Measurements from ENCODE around the gene VAV3. TPM values are rescaled to one million over a fixed set of nuclear protein-coding genes. Genes with fewer than 3 reads are reported as not detected.
"Not testable (repeated sequence)": the region's sequence is repeated elsewhere in the genome, so short reads cannot be mapped to it uniquely, and the experiment has no call there.

Gene VAV3
- polyA plus RNA-seq, 1 donor, result 4.5 TPM

GRCh38 chr1:107726860-107727259, 238.1 kb downstream of the VAV3 start:
- no peak for DNase-seq

- no peak for DNase-seq
Measured at GRCh38 chr1:107724648-107725047, 240.3 kb downstream of the VAV3 start.

DNA sequence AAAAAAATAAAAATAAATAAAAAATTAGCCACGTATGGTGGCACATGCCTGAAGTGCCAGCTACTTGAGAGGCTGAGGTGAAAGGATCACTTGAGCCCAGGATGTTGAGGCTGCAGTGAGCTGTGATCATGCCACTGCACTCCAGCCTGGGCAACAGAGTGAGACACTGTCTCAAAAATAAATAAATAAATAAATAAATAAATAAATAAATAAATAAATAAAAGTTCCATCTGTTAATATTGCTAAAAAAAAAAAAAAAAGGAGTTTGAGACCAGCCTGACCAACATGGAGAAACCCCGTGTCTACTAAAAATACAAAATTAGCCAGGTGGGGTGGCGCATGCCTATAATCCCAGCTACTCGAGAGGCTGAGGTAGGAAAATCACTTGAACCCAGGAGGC, 244.8 kb downstream of the VAV3 start:
- not testable (repeated sequence) for DNase-seq

DNA sequence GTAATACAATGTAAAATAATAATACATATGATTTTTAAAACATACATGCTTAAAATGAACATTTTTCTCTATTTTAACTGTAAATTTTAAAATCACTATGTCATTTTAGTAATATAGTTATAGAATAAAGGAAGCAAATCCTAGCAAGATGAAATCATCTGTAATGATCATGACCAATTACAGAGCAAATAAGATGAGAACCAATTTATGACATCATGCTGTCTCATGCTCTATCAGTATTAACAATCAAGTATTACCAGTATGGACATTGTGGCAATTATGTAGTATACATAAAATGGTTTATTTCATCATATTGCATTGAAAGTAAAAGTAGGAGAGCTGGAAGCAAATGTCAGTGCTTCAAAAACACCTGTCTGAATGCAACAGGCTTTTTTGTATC, 255.0 kb downstream of the VAV3 start:
- DNase-seq, result no peak

GRCh38 chr1:107707111-107707510, 257.9 kb downstream of the VAV3 start:
- no peak for DNase-seq

DNA sequence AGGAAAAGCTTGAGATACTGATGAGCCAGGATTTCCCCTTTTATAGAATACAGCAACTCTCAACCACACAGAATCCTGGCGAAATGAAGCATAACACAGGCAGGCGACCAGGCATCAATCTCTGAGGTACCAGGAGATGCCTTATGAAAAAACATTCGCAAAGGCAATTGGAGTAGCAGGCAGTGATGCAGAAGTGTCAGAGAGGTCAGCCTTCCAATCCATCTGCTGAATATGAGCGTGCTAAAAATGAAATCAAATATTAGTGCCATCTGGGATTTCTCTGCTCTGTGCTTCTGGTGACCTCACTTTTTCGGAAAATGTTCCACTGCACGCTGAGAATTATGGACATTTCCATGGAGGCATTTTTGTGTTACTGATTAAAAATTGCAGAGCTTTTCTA, 258.8 kb downstream of the VAV3 start:
- no peak for DNase-seq

DNA sequence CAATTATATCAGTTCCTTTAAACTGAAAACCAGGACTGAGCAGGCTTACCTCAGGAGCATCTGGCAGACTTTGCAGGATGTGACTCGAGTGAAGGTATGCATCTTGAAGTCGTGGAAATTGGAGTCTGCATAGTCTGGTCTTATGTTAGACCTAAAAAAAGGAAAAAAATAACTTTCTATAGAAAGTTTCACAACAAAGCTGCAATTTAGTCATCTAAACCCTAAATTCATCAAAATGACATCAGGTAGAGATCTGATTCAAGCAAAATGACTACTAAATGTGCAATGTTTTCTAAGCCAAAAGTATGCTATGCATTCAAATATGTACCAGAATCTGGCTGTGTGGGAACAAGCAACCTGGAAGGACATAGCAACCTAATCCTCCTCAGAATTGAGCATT, 260.1 kb downstream of the VAV3 start:
- DNase-seq, result no peak

GRCh38 chr1:107702946-107703571, 261.9 kb downstream of the VAV3 start:
- DNase-seq, result no peak

GRCh38 chr1:107700651-107701050, 264.3 kb downstream of the VAV3 start:
- DNase-seq, result not testable (repeated sequence)

GRCh38 chr1:107698161-107698560, 266.8 kb downstream of the VAV3 start:
- DNase-seq, result no peak

DNA sequence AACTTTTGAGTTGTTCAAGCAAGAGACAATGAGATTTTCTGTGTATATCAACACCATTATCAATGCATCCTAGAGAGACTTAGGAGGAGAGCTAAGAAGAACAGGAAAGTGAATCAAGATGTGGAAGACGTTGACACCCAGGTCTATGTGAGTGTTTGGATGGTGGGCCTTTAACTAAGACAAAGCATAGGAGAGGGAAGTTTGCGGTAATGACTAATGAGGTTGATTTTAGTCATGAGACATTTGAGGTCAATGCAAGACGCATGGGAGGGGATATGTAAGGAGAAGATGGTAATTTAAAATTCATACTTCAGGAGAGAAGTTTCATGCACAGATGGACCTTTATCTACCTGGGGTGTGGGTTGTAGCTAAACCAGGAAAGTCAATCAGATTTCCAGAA, 269.6 kb downstream of the VAV3 start:
- DNase-seq, result no peak

- no peak for DNase-seq
Measured at GRCh38 chr1:107692580-107693345, 272.2 kb downstream of the VAV3 start.

GRCh38 chr1:107691540-107691939, 273.4 kb downstream of the VAV3 start:
- no peak for DNase-seq

- no peak for DNase-seq
Measured at GRCh38 chr1:107690491-107690890, 274.5 kb downstream of the VAV3 start.

DNA sequence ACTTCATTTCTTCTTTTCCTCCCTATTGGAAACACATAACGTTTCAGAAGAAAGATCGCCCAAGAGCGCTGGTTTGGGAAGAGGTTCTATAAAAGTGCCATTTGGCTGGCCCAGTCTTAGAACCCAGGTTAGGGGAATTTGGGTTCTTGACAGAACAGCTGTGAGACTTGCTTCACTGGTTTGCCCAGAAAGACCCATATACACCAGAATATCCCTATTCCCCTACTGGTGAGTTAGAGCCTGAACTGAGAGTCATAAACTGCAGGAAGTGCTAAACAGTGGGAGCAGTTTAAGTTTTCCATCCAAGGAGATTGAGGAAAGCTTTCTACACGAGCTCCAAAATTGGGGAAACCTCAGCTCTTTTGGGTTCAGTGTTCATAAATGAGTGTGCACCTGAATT, 275.2 kb downstream of the VAV3 start:
- no peak for DNase-seq

DNA sequence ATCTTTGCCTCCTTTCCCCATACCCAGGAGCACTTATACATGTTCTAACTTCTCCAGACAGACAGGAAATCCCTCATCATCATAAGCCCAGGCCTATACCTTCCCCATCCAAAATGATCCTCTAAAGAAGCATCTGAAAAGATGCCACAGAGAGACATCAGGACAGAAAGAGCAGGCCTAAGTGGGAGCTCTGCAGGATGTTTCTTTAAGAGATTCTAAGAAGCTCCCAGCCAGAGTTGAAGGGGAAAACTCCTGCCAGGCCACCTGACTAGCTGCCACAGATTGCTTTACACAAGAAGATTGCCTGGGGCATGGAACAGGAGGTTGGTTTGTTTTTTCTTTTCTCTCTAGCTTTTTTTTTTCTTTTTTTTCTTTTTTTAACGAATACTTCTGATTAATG, 275.8 kb downstream of the VAV3 start:
- DNase-seq, result no peak

DNA sequence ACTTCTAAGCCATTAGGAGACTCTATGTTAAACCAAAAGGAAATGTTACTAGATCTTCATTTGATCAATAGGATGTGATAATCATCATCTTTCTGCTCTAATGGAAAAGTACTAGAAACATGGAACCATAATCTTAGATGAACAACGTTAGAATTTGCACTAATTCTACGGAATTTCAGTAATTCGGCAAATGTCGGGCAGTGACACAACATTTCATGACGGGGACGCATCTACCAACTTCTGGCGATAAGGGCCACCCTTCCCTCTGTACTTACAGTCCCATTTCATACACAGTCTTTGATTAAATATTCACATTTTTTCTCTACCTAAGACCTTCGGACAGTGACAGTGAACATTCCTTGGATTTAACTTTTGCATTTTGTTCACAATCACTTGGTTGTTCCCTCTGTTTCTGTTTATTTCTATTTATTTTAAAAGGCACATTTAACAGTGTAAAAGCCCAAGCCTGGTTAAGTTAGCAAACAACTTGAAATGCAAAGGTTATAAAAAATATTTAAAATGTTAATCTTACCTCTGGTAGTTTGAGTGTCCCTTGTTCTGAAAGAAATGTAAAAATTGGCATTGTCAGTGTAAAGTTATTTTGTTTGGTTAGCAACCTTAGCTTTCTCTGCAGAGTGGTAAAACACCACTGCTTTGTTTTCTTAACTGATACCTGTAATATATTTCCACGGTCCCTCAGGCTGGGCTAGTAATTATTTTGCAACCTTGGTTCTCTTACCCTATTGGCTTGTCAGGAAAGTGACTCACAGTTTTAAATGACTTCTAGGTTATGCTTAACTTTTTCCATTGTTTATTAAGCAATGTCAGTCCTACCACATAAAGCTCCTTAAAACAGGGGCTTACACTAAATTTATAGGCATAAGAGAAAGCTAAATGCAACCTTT, 276.9 kb downstream of the VAV3 start:
- DNase-seq, result no peak

- DNase-seq, result no peak
Measured at GRCh38 chr1:107683683-107684082, 281.3 kb downstream of the VAV3 start.

DNA sequence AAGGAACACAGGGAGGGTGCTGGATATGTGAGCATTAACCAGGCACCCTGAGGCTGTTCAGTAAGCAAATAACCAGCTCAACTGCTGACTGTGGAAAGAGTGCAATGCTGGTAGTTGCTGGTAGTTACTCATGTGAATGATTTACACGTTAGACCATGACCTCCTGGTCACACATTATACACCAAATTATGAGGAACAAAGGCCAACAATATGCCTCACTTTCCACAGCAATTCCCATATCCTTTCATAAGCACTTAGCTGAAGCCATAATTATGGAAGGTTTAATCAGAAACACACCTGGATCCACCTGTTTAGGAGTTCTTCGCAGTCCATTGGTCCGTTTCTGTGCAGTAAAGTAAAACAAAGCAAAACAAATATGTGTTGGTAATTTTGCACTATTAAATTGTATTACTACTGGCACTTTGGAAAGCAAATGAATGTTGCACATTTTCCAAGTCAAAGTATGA, 281.8 kb downstream of the VAV3 start:
- no peak for DNase-seq

- DNase-seq, result no peak
Measured at GRCh38 chr1:107682467-107682866, 282.5 kb downstream of the VAV3 start.

- no peak for DNase-seq
Measured at GRCh38 chr1:107681001-107681479, 283.9 kb downstream of the VAV3 start.

GRCh38 chr1:107680579-107680985, 284.4 kb downstream of the VAV3 start:
- DNase-seq, result no peak

DNA sequence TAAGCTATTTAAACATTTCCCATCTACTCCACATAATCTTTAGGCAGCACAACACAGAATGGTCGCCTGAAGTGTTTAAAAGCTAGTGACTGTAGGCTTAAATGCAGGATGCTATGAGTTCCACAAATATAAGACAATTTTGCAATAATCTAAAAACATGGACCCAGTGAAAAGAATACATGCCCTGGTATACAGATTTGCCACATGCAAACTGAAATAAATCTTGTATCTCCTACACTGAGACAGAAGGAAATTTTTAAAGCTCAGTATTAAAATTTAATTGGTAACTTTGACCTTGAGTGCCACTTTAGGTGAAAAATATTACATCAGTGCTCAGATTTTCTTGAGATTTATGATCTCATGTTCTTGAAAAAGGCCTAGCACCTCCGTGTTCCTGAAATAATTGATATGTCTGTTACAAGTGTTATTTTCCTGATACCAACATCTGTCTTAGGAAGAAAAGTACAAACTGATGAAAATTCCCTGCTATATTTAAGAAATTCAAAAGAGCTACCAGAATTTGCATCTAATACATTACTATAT, 285.5 kb downstream of the VAV3 start:
- DNase-seq, result no peak

Measured in hindlimb muscle (tissue), 1 donor.